Activated CD4-positive, CD25-positive, alpha-beta regulatory T cell (primary cell): Measurements from ENCODE around the gene PYGB.

Source experiments
- DNase-seq, 4 experiments: peaks; one replicate each; lab custom pipeline; 2025; lab: John Stamatoyannopoulos, UW

The PYGB gene

GRCh38 chr20:25336561-25337422 is 88.9 kb downstream of the PYGB start:
- DNase-seq, result no peak

DNA sequence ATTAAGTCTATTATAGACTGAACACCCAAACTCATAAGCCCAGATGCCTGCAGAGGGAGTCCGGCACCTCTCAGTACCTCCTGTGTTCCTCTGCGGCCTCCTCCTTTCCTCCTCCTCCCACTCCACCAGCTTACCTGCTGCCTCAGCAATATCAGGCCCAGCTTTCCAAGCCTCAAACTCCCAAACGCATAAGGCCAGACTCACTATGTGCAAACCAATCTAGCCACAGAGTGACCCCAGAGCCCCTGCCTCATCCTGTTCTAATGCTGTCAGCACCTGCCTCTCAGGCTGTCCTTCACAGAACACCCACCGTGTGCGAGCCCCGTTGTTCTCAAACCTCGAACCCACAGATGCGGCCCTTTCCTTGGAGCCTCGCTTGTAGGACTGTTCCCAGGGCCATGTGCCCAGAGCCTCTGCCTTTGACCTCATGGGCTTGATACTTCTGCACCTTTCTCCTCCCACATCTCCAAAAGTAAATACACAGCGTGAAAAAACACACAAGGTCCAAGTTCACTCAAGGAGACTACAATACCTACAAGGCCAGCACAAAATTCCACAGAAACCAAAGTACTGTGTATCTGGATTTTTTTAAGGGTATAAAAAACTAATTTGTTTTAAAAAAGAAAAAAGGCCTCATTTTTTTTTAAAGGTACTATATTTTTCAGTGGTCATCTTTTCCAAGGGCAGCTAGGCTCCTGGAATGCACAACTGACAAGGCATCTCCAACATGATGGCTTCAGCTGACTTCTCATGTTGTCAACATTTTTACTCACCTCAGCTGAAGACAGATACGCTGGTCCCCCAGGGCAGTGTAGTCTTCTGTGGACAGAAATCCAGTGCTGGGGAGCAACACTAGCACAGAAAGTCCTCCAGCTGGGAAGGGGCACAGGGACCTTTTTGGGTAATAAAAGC is 90.5 kb downstream of the PYGB start:
- DNase-seq, result no peak

DNA sequence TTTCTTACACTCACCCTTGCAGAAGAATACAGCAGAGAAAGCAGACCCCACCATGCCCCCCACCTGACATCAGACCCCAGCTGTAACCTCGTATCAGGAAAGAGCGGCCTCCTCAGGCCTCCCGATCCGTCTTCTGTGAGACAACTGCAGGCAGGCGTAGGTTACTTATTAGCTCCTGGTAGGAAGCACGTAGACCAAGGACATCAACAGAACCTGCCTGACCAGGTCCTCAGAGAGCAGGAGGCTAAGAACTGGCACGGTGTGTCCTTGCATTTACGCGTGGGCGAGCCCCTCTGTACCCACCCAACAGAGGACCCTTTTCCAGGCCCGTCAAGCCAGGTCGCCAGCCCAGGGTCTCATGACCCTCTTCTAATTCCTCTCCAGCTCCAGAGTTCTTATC is 91.7 kb downstream of the PYGB start:
- no peak for DNase-seq

DNA sequence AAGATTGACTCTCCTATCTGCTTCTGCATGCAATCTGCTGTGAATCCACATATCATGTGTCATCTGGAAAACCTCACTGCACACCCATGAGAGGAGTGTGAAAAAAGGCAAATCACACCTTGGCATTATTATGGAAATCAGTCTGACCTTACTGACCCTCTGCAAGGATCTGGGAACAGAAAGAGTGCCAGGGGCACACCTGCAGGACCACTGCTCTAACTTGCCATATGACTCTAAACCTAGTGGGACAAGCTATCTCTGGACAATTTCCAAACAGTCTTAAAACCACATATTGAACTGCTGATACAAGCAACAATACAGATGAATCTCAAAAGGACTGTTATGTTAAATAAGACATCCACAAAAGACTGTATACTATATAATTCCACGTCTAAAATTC is 92.5 kb downstream of the PYGB start:
- DNase-seq, result no peak

GRCh38 chr20:25341716-25342680 is 94.1 kb downstream of the PYGB start:
- no peak for DNase-seq

DNA sequence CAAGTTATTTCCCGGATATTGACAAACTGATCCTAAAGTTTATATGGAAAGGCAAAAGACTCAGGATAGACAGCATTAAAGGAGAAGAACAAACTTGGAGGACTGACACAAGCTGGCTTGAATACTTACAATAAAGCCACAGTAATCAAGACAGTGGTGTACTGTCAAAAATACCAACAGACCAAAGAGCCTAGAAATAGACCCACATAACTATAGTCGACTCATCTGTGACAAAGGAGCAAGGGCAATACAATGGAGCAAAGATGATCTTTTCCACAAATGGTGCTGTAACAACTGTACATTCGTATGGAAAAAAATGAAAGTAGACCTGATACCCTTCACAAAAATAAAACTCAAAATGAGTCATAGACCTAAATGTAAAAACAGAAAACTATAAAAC is 96.7 kb downstream of the PYGB start:
- DNase-seq, result no peak

GRCh38 chr20:25345721-25346120 is 97.8 kb downstream of the PYGB start:
- no peak for DNase-seq

- no peak for DNase-seq
Observed at GRCh38 chr20:25346349-25346748, 98.5 kb downstream of the PYGB start.
